WTC11 (cell line): ENCODE results near the gene PDLIM5.

ENCODE experiments used
- E2F1 ChIP-seq: sonication (generic); formaldehyde crosslinking; IDR thresholded peaks from 2 replicates; pipeline ENCODE4 v1.8.0; 2022; ENCODE audit warnings: mild to moderate bottlenecking, missing genetic modification reagents
- EMX1 ChIP-seq: fragments of 250-450 bp; sonication (Bioruptor Pico); IDR thresholded peaks from 2 replicates; pipeline ENCODE4 v1.8.0; 2021; ENCODE audit warnings: mild to moderate bottlenecking
- NR1H2 ChIP-seq: sonication (generic); formaldehyde crosslinking; IDR thresholded peaks from 2 replicates; pipeline ENCODE4 v1.9.0; 2021; ENCODE audit warnings: mild to moderate bottlenecking, moderate library complexity, missing genetic modification reagents
- NR2C2 ChIP-seq: sonication (generic); formaldehyde crosslinking; IDR thresholded peaks from 2 replicates; pipeline ENCODE4 v1.8.0; 2022; ENCODE audit warnings: mild to moderate bottlenecking, missing genetic modification reagents
- ZNF317 ChIP-seq: sonication (generic); formaldehyde crosslinking; IDR thresholded peaks from 2 replicates; pipeline ENCODE4 v1.8.1; 2023; ENCODE audit warnings: low read depth, mild to moderate bottlenecking, moderate library complexity, missing genetic modification reagents, borderline replicate concordance
- TF ChIP-seq, protein P1 (sequence below): fragments of 200-600 bp; IDR thresholded peaks from 2 replicates; pipeline ENCODE4 v1.8.0; 2022; ENCODE audit warnings: antibody characterized with exemption
- TF ChIP-seq, protein P2 (sequence below): sonication (generic); formaldehyde crosslinking; IDR thresholded peaks from 2 replicates; pipeline ENCODE4 v1.8.0; 2022; ENCODE audit warnings: mild to moderate bottlenecking, missing genetic modification reagents

GRCh38 chr4:94537921-94538628 is 86.3 kb downstream of the PDLIM5 start:
- TF ChIP-seq E2F1 (CRISPR knock-in tag) (no peak), NR1H2 (CRISPR knock-in tag) (no peak), NR2C2 (CRISPR knock-in tag) (no peak), EMX1 (CRISPR knock-in tag) (no peak), ZNF317 (no peak)
- TF ChIP-seq, protein P1, sequence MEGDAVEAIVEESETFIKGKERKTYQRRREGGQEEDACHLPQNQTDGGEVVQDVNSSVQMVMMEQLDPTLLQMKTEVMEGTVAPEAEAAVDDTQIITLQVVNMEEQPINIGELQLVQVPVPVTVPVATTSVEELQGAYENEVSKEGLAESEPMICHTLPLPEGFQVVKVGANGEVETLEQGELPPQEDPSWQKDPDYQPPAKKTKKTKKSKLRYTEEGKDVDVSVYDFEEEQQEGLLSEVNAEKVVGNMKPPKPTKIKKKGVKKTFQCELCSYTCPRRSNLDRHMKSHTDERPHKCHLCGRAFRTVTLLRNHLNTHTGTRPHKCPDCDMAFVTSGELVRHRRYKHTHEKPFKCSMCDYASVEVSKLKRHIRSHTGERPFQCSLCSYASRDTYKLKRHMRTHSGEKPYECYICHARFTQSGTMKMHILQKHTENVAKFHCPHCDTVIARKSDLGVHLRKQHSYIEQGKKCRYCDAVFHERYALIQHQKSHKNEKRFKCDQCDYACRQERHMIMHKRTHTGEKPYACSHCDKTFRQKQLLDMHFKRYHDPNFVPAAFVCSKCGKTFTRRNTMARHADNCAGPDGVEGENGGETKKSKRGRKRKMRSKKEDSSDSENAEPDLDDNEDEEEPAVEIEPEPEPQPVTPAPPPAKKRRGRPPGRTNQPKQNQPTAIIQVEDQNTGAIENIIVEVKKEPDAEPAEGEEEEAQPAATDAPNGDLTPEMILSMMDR: no peak
- TF ChIP-seq, protein P2, sequence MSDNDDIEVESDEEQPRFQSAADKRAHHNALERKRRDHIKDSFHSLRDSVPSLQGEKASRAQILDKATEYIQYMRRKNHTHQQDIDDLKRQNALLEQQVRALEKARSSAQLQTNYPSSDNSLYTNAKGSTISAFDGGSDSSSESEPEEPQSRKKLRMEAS (CRISPR knock-in tag): no peak
